ENCODE data around the gene AMIGO2.

DNA sequence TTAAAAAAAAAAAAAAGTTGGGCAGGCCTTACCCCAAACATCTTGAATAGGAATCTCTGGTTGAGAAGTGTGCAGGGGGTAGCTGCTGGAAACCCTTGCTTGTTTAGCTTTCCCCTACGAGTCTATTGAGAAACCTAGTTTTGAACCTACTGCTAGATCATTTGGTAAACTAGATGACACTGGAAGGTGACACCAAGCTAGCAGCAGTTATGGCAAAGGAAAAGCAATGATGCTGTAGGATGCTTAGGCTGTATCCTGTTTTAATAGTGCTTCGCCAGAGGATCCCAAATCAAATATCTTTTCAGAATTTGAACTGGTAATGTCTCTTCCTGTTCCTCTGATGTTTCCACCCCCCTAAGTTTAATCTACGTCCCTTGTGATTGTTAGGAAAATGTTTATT is 5.8 kb downstream of the AMIGO2 start:
- no peak for TF ChIP-seq CTCF (conservative IDR thresholded peaks at IDR 0.05; ENCODE audit: low read depth in 2 of 2)
- no peak for TF ChIP-seq POLR2AphosphoS5 (IDR thresholded peaks at IDR 0.05; ENCODE audit: low read depth)
- TF ChIP-seq EZH2 (IDR thresholded peaks at IDR 0.05; ENCODE audit: low read depth, unreplicated experiment): no peak
- no peak for TF ChIP-seq NANOG (IDR thresholded peaks at IDR 0.05; ENCODE audit: borderline replicate concordance)
- TF ChIP-seq STAT1 (IDR thresholded peaks at IDR 0.05; ENCODE audit: unreplicated experiment): no peak
- TF ChIP-seq CREB1 (CRISPR knock-in tag; IDR thresholded peaks at IDR 0.05; ENCODE audit: low read depth): no peak
- no peak for TF ChIP-seq REST (IDR thresholded peaks at IDR 0.05; ENCODE audit: unreplicated experiment)
- TF ChIP-seq EZH2phosphoT487 (IDR thresholded peaks at IDR 0.05; ENCODE audit: unreplicated experiment): no peak
- no peak for TF ChIP-seq ZNF331 (CRISPR knock-in tag; IDR thresholded peaks at IDR 0.05; ENCODE audit: low read depth)
- TF ChIP-seq ZNF114 (CRISPR knock-in tag; IDR thresholded peaks at IDR 0.05): no peak
